Measurements from ENCODE around the gene GPR6. TPM values are rescaled to one million over a fixed set of nuclear protein-coding genes. Genes with fewer than 3 reads are reported as not detected.

Gene GPR6
- total and polyA plus RNA-seq, 2 of the 8 experiments (the other 6 are each of a cell fraction or from before 2014, with no cell fraction given): 0.18 to 0.37 TPM

GRCh38 chr6:109944448-109944847, 33.7 kb upstream of the GPR6 start (continued):
- TF ChIP-seq CHD7 (IDR thresholded peaks at IDR 0.05; ENCODE audit: insufficient replicate concordance, low read length) (peak; percentile 27), SAP30 (IDR thresholded peaks at IDR 0.05; ENCODE audit: insufficient read depth, insufficient replicate concordance, low read length) (no peak), CTBP2 (IDR thresholded peaks at IDR 0.05; ENCODE audit: borderline replicate concordance, insufficient read depth, insufficient read length, low read length) (no peak), BACH1 (IDR thresholded peaks at IDR 0.05; ENCODE audit: low read length) (no peak), EGR1 (IDR thresholded peaks at IDR 0.05; ENCODE audit: borderline replicate concordance, low read depth, low read length) (no peak), HDAC2 (IDR thresholded peaks at IDR 0.05; ENCODE audit: borderline replicate concordance in 1 of 2, low read depth in 2 of 2, low read length in 2 of 2) (0 out of 4 replicates have a peak, but pooled peaks of 1 of the 2 experiments have one; percentile 20), YY1 (IDR thresholded peaks at IDR 0.05; ENCODE audit: low read depth, low read length) (no peak), TAF7 (optimal IDR thresholded peaks at IDR 0.05; ENCODE audit: borderline replicate concordance, low read depth, low read length) (no peak), CBX8 (IDR thresholded peaks at IDR 0.05; ENCODE audit: borderline replicate concordance, low read depth, low read length) (no peak), TBP (IDR thresholded peaks at IDR 0.05; ENCODE audit: low read depth, low read length) (no peak), CREB1 (IDR thresholded peaks at IDR 0.05) (no peak; the same call in 1 of the 2 replicates)

All from H1 (cell line).